HG03457 (cell line): ENCODE measurements around the gene HS1BP3.

Experiments
- ATAC-seq: cut with Tn5 transposase; IDR thresholded peaks from one replicate; pipeline ENCODE4 v1.9.1; 2021; ENCODE audit warnings: moderate number of reproducible peaks; ENCODE audit not compliant: unreplicated experiment

Gene HS1BP3

GRCh38 chr2:20574930-20575329 lies 76.0 kb downstream of the HS1BP3 start:
- no peak for ATAC-seq

- no peak for ATAC-seq
Observed at GRCh38 chr2:20574423-20574911, 76.4 kb downstream of the HS1BP3 start.

DNA sequence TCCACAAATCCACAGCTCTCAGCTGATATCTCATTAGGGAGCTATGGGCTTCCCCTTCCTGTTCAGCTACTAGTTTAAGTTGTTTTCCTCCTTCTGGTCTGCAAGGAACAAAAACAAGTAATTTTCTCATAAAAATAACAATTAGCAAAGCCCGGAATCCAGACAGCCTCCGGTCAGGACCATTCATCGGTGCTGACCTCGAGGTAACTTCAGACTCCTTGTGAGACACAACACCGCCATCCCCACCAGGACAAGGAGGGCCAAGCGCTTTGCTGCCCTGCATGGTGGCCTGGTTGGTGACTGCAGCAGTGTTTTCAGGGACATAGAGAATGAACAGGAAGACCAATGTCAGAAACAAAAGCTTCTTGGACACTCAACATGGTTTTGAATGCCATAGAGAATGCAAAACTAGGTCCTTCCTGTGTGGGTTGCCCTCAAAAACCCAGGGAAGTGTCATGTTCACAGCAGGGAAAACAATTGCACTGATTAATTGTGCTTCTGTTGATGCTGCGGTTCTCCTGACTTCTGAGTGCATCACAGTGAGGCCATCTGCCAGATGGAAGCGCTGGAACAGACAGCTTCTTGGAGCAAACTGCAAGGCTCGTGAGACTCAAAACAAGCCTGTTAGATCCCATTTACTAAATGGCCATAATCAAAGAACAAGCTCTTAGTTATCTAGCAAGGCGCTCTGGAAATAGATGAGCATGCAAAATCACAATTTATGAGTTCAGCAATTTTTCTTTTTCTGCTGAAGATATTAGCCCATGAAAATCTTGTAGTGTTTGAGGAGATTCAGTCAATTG lies 77.1 kb downstream of the HS1BP3 start:
- ATAC-seq: no peak

- ATAC-seq: no peak
Observed at GRCh38 chr2:20572221-20572620, 78.7 kb downstream of the HS1BP3 start.

DNA sequence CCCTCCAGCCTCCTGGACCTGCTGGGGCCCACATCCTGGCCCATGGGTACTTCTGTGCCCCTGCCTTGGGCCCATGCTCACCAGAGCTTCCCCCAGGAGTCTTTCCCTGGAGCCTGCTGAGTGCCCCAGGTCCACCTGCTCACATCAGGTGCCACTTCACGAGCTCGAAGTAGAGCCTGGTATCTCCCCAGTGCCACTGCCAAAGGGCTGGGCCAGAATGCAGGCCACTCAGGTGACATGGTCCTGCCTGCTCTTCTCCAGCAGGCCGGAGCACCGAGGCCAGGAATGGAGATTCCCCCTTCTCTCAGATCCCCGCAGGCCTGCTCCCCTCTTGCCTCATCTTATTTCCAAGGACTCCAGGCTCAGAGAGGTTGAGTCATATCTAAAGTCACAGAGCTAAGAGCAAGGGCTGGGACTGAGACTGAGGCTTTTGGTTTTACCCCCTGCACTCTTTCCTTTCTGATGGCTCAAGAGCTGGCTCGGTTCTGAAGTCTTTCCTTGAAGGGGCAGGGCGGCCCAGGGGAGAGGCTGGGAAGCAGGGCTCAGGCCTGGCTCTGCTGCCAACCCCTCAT lies 79.2 kb downstream of the HS1BP3 start:
- ATAC-seq: no peak

DNA sequence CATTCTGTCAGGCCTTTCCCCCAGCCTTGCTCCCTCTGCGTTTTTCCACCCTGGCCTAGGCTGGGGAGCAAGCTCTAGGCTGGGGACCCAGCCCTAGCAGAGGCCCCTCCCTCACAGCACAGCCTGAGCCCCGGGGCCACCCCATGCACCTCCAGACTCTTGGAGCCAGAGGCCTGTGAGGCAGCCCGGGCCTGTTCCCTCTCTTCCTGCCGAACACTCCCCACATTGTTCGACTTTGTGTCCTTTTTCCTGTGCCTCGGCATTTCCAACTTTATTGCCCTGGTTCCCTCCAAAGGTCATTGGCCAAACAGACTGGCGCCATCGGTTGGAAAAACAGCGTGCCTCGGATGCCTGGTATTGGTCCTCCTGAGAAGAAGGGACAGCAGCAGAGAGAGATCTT lies 79.7 kb downstream of the HS1BP3 start:
- ATAC-seq: no peak

GRCh38 chr2:20570249-20570648 lies 80.6 kb downstream of the HS1BP3 start:
- ATAC-seq: no peak

DNA sequence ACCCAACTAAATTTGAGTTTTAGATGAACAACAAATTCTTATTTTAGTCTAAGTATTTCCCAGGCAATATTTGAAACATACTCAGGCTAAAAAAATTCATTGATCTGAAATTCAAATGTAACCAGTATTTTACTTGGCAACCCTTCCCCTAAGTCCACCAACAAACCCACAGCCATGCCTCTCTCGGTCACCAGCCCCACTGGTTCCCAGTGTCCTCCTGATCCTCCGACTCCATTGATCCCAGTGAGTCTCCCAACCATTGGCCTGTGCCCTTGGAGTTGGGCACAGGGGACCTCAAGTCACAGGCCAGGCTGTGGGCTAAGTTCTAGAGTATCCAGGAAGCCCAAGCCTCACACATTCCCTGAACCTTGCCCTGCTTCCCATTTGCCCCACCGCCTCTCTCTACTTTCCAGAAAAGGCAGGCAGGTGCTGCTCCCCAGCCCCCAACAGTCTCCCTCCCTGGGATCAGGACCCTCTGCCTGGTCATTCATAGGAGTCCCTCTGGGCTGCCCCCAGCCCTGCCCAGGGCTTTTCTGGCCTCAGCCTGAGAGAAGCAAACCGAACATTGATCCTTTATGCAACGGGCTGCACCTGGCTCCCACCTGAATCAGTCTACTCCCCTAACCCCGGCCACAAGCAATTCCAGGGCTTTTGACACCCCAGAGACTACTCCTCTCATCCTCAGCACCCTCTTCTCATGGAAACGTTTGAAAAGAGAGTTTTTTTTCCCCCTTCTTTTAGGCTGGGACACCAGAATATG lies 81.3 kb downstream of the HS1BP3 start:
- no peak for ATAC-seq

- ATAC-seq: no peak
Observed at GRCh38 chr2:20568501-20569463, 82.1 kb downstream of the HS1BP3 start.

DNA sequence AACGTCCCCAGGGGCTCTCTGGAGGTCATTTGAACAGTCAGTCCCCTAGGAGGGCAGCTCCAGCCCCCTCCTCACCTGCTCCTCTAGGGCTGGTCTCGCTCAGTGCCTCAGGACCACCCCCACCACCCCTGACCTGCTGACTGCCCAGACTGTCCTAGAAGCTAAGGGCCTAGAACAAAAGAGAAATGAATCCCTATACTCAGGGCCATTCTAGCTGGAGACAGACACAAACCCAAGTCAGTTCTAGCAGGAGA lies 83.0 kb downstream of the HS1BP3 start:
- ATAC-seq: no peak
